K562 (cell line): ENCODE results near the gene GULP1. TPM values are rescaled to one million over a fixed set of nuclear protein-coding genes. Genes with fewer than 3 reads are reported as not detected.

Source experiments
- ATAC-seq: fragments of 200-7000 bp; cut with Tn5 transposase; 3 replicates; pipeline ENCODE4 v1.9.1; 2020; ENCODE audit warnings: moderate library complexity
- BruUV-seq: library from RNA; stranded (reverse); fragments of 400-500 nt; replicated peaks from 2 replicates; lab custom pipeline; 2021; lab: Mats Ljungman, UMichigan
- CTCF ChIA-PET: fragments of 300-600 bp; formaldehyde crosslinking; extraction: SDS; loops from one replicate; lab custom pipeline; 2021; ENCODE audit warnings: low intra/inter-chr PET ratio; lab: Yijun Ruan, JAX
- POLR2A ChIA-PET: fragments of 300-600, 350-650 bp; sonication (Branson Sonifier 250); formaldehyde crosslinking; extraction: SDS; loops from one replicate; lab custom pipeline; 2021; ENCODE audit warnings: antibody characterized with exemption, inconsistent platforms; lab: Yijun Ruan, JAX
- DNase-seq, 4 experiments: peaks; one replicate each; pipeline versions ENCODE4 v3.0.0 to v3.0.0-alpha.2; 2011 to 2018; ENCODE audit warnings: low spot score in 3 of 4, mixed read lengths in 3 of 4; ENCODE audit errors: extremely low read depth in 1 of 4
- FAIRE-seq: peaks from 2 replicates; lab custom pipeline; 2011; peaks lifted over from hg19 to GRCh38; lab: Jason Lieb, UNC
- H2AFZ ChIP-seq: 2 replicates; pipeline ENCODE4 v1.6.0; 2011; ENCODE audit warnings: low read depth, low read length, control low read depth, inconsistent platforms
- H3K27ac ChIP-seq: fragments of 200-600 bp; 3 replicates; pipeline ENCODE4 v1.8.0; 2011; ENCODE audit warnings: low read depth, mild to moderate bottlenecking, control low read depth, inconsistent platforms, low read length, moderate library complexity, mixed read lengths; ENCODE audit errors: extremely low read depth
- H3K27me3 ChIP-seq, 2 experiments: fragments of 300-600 bp in 1 of 2; 2 replicates in 1 of 2; 3 replicates in 1 of 2; pipeline versions ENCODE4 v1.6.0 to v1.8.0; 2011; ENCODE audit warnings: inconsistent platforms in 2 of 2, low read length in 2 of 2, mild to moderate bottlenecking in 1 of 2, mixed read lengths in 1 of 2, moderate library complexity in 1 of 2; ENCODE audit not compliant: control insufficient read depth in 2 of 2, insufficient read depth in 2 of 2
- H3K36me3 ChIP-seq: fragments of 300-600 bp; 3 replicates; pipeline ENCODE4 v1.8.0; 2011; ENCODE audit warnings: mild to moderate bottlenecking, low read length, inconsistent platforms; ENCODE audit not compliant: control insufficient read depth, insufficient read depth
- H3K4me1 ChIP-seq, 2 experiments: fragments of 200-600 bp in 1 of 2; replicated peaks in 1 of 2; 2 replicates in 1 of 2; 3 replicates in 1 of 2; pipeline versions ENCODE4 v1.5.1 to v1.8.0; 2011; ENCODE audit warnings: inconsistent platforms in 2 of 2, low read length in 2 of 2, mild to moderate bottlenecking in 1 of 2, mixed read lengths in 1 of 2, moderate library complexity in 1 of 2; ENCODE audit not compliant: control insufficient read depth in 2 of 2, insufficient read depth in 2 of 2
- H3K4me2 ChIP-seq: 2 replicates; pipeline ENCODE4 v1.6.1; 2011; ENCODE audit warnings: low read length, control low read depth, inconsistent platforms, mixed read lengths; ENCODE audit not compliant: insufficient read depth
- H3K4me3 ChIP-seq: fragments of 200-600 bp; sonication (generic), shearing (Covaris generic); 2 replicates; pipeline ENCODE4 v1.5.1; 2016; ENCODE audit warnings: control low read depth, inconsistent platforms
- H3K79me2 ChIP-seq: fragments of 200-600 bp; 3 replicates; pipeline ENCODE4 v1.8.0; 2011; ENCODE audit warnings: low read length, inconsistent platforms; ENCODE audit not compliant: control insufficient read depth, insufficient read depth
- H3K9ac ChIP-seq, 2 experiments: 2 replicates each; pipeline versions ENCODE4 v1.6.0 to v1.6.1; 2011; ENCODE audit warnings: low read depth in 2 of 2, low read length in 2 of 2, control low read depth in 1 of 2, inconsistent platforms in 1 of 2, mild to moderate bottlenecking in 1 of 2, mixed read lengths in 1 of 2; ENCODE audit not compliant: insufficient read depth in 1 of 2
- H3K9me1 ChIP-seq: one replicate; pipeline ENCODE4 v1.6.0; 2011; ENCODE audit warnings: inconsistent platforms, mild to moderate bottlenecking, low read length, moderate library complexity; ENCODE audit not compliant: control insufficient read depth, insufficient read depth
- H3K9me3 ChIP-seq: replicated peaks from 2 replicates; pipeline ENCODE4 v1.5.1; 2011; ENCODE audit warnings: low read depth, low read length, inconsistent platforms; ENCODE audit not compliant: control insufficient read depth, insufficient read depth
- H4K20me1 ChIP-seq: replicated peaks from 2 replicates; pipeline ENCODE4 v1.6.1; 2011; ENCODE audit warnings: low read length, inconsistent platforms, mixed read lengths; ENCODE audit not compliant: control insufficient read depth, insufficient read depth
- KDM1A ChIP-seq, 2 experiments: fragments of 450-650 bp; IDR thresholded peaks; 2 replicates each; pipeline ENCODE4 v1.6.1; 2016; ENCODE audit warnings: mild to moderate bottlenecking in 2 of 2
- KLF1 ChIP-seq: fragments of 450-650 bp; IDR thresholded peaks from 2 replicates; pipeline ENCODE4 v1.6.1; 2016; ENCODE audit warnings: missing genetic modification characterization, missing compliant biosample characterization
- SNIP1 ChIP-seq: fragments of 450-650 bp; IDR thresholded peaks from 2 replicates; pipeline ENCODE4 v1.7.1; 2017; ENCODE audit warnings: low read depth, mild to moderate bottlenecking
- SRSF1 ChIP-seq: fragments of 200-400 bp; formaldehyde crosslinking; IDR thresholded peaks from 2 replicates; pipeline ENCODE4 v1.6.1; 2017; ENCODE audit warnings: mild to moderate bottlenecking, low read depth, low read length, moderate library complexity
- in situ Hi-C: fragments of 300-500 bp; cut with MboI; formaldehyde crosslinking; loops from 4 replicates; pipeline ENCODE4 v1.15.0; 2018; ENCODE audit warnings: inconsistent platforms, mixed read lengths
- intact Hi-C: fragments of 100-400 bp; cut with micrococcal nuclease; formaldehyde crosslinking; loops from 2 replicates; pipeline ENCODE4 v1.14.2; 2022
- polyA plus RNA-seq, 8 experiments: library from polyadenylated mRNA; depleted of rRNA in 4 of 8; stranded (reverse) in 5 of 8; unstranded in 3 of 8; fragments of >200 nt; fragmentation: Nextera tagmentation in 2 of 8; fragmentation: Illumina TruSeq in 1 of 8; extraction: Ambion mirVana in 2 of 8; extraction: Trizol in 1 of 8; gene quantifications; 2 replicates each; pipeline versions ENCODE4 v1.2.1 to v1.2.3, GENCODE V29; 2011 to 2014; ENCODE audit warnings: inconsistent platforms in 1 of 8, missing spikeins in 1 of 8
- total RNA-seq, 7 experiments: library from RNA; depleted of rRNA in 6 of 7; stranded (reverse); fragments of >200 nt in 6 of 7; fragmentation: Illumina TruSeq in 2 of 7; extraction: Trizol in 2 of 7; gene quantifications; 2 replicates each; pipeline versions ENCODE4 v1.2.1 to v1.2.3, GENCODE V29; 2011 to 2021; ENCODE audit warnings: low replicate concordance in 1 of 7
- TF ChIP-seq, protein P1 (sequence below), 2 experiments: IDR thresholded peaks; 2 replicates each; pipeline ENCODE4 v1.6.1; 2011; ENCODE audit warnings: borderline replicate concordance in 1 of 2, control low read depth in 1 of 2, low read depth in 1 of 2, low read length in 1 of 2, mild to moderate bottlenecking in 1 of 2, mixed read lengths in 1 of 2, moderate library complexity in 1 of 2; ENCODE audit not compliant: insufficient read depth in 1 of 2, insufficient read length in 1 of 2, poor library complexity in 1 of 2, severe bottlenecking in 1 of 2; ENCODE audit errors: extremely low read depth in 1 of 2
- TF ChIP-seq, protein P2 (sequence below): fragments of 250-450 bp; sonication (Bioruptor Pico); IDR thresholded peaks from 2 replicates; pipeline ENCODE4 v1.8.0; 2022; ENCODE audit warnings: moderate library complexity, mild to moderate bottlenecking, inconsistent platforms
- TF ChIP-seq, protein P3 (sequence below): fragments of 250-450 bp; sonication (Bioruptor Pico); IDR thresholded peaks from 2 replicates; pipeline ENCODE4 v1.4.0; 2020; ENCODE audit warnings: mild to moderate bottlenecking, moderate library complexity

The GULP1 gene
- total and polyA plus RNA-seq, 9 of the 15 experiments (the other 6 are each of a cell fraction or from before 2014, with no cell fraction given) = 8.5 to 25.3 (median 19.5) TPM

DNA sequence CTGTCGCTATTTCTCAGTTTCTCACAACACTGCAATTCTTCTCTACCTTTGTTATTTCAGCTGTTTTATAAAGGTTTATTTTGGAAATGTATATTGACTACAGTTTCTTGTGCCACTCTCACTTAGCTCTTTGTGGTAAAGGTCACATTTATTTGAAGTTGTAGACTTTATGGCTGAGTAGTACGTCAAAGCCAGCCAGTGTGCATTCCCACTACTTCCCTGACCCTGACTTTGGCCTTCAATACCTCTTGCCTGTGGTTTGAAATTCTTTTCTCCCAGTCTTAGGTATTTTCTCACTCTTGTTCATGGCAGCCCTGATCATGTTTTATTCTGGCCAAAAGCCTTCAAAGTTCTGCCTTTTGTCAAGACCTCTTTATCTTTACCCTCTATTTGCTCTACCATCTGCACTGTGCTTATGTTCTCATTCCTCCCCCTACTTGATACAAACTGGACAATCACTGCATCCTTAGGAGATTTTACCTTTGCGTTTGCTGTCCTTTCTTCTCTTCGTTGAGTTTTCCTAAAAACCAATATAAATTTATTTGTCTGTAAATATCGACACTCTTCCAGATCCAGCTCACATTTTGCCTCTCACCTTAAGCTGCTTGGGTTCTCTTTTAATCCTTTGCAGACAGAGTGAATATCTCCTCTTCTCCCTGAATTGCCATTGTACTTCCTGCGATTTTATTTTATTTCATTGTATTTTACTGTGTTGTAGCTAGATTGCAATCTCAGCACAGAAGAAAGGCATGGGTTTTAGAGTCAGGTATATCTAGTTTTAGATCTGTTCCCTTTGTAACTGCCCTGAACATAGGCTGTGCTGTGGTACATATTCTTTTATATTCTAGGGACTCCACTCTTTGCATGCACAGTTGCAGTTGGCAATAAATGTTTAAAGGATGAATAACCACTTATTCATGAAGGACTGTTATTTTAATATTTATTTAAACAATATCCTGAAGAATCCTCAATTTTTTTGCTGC is 31.2 kb downstream of the GULP1 start (continued):
- TF ChIP-seq, protein P1, sequence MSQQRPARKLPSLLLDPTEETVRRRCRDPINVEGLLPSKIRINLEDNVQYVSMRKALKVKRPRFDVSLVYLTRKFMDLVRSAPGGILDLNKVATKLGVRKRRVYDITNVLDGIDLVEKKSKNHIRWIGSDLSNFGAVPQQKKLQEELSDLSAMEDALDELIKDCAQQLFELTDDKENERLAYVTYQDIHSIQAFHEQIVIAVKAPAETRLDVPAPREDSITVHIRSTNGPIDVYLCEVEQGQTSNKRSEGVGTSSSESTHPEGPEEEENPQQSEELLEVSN (IDR thresholded peaks at IDR 0.05; ENCODE audit: borderline replicate concordance in 1 of 2, extremely low read depth in 1 of 2, insufficient read depth in 1 of 2, insufficient read length in 1 of 2, low read depth in 1 of 2, low read length in 1 of 2, poor library complexity in 1 of 2, severe bottlenecking in 1 of 2) = no peak

DNA sequence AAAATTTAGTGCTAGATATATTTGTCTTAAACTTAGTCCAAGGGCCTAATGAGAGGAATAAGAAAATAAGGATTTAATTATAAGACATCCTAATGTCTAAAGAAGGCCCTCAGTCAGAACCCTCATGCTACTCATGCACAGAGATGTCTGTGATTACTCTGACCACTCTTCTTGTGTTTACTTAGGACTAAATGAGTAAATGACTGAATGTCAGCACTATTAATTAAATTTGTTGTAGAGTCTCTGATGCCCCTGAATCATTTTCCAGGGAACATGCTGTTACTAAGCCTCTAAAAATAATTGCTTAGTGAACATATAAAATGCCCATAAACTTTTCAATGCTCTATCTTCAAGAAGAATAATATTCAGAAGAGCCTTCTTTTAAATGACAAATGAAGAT is 32.4 kb downstream of the GULP1 start:
- no peak overlapping the region for H3K4me2 ChIP-seq
- ATAC-seq (no peak), DNase-seq (no peak), FAIRE-seq (no peak)
- no peaks in the 10 kb centered on the region for H3K27me3 ChIP-seq
- peaks cover 6 to 14% of the 10 kb centered on the region in 2 experiments; a peak in 4 of 5 replicates for H3K4me1 ChIP-seq
- no TSS peak for BruUV-seq
- H3K4me3 ChIP-seq = no peak overlapping the region
- TF ChIP-seq SNIP1 (no peak), KDM1A (IDR thresholded peaks at IDR 0.05) (no peak), SRSF1 (no peak), KLF1 (no peak)
- TF ChIP-seq, protein P2, sequence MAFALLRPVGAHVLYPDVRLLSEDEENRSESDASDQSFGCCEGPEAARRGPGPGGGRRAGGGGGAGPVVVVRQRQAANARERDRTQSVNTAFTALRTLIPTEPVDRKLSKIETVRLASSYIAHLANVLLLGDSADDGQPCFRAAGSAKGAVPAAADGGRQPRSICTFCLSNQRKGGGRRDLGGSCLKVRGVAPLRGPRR = no peak
- TF ChIP-seq, protein P3, sequence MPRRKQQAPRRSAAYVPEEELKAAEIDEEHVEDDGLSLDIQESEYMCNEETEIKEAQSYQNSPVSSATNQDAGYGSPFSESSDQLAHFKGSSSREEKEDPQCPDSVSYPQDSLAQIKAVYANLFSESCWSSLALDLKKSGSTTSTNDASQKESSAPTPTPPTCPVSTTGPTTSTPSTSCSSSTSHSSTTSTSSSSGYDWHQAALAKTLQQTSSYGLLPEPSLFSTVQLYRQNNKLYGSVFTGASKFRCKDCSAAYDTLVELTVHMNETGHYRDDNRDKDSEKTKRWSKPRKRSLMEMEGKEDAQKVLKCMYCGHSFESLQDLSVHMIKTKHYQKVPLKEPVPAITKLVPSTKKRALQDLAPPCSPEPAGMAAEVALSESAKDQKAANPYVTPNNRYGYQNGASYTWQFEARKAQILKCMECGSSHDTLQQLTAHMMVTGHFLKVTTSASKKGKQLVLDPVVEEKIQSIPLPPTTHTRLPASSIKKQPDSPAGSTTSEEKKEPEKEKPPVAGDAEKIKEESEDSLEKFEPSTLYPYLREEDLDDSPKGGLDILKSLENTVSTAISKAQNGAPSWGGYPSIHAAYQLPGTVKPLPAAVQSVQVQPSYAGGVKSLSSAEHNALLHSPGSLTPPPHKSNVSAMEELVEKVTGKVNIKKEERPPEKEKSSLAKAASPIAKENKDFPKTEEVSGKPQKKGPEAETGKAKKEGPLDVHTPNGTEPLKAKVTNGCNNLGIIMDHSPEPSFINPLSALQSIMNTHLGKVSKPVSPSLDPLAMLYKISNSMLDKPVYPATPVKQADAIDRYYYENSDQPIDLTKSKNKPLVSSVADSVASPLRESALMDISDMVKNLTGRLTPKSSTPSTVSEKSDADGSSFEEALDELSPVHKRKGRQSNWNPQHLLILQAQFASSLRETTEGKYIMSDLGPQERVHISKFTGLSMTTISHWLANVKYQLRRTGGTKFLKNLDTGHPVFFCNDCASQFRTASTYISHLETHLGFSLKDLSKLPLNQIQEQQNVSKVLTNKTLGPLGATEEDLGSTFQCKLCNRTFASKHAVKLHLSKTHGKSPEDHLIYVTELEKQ (CRISPR knock-in tag) = no peak
- intact Hi-C loops (no loop called here), in situ Hi-C loops (no loop called here)
- no peaks in the 10 kb centered on the region for H3K36me3 ChIP-seq
- H3K9me3 ChIP-seq = no peaks in the 10 kb centered on the region
- ChIA-PET POLR2A (no interaction called here), CTCF (no interaction called here)
- no peaks in the 10 kb centered on the region for H4K20me1 ChIP-seq
- no peak overlapping the region for H2AFZ ChIP-seq
- H3K79me2 ChIP-seq = peaks cover 43% of the 10 kb centered on the region
- H3K9me1 ChIP-seq = no peaks in the 10 kb centered on the region
- no peak overlapping the region for H3K9ac ChIP-seq
- H3K27ac ChIP-seq = no peak overlapping the region
